ENCODE results near the gene FITM2. TPM values are rescaled to one million over a fixed set of nuclear protein-coding genes. Genes with fewer than 3 reads are reported as not detected.

FITM2 gene
- polyA plus RNA-seq, 2 donors = 1.2 to 2.3 TPM

Other genes starting within 250 kb of the FITM2 start
- 1 to 10 TPM; 4.2 to 4.9 TPM for gene JPH2, start 124.0 kb downstream of the FITM2 start, polyA plus RNA-seq
- 10 to 100 TPM; 27.6 to 33.7 TPM for gene OSER1, start 100.4 kb downstream of the FITM2 start, polyA plus RNA-seq
- gene GDAP1L1, start 63.9 kb downstream of the FITM2 start, polyA plus RNA-seq = not detected
- not detected for gene R3HDML, start 25.8 kb upstream of the FITM2 start, polyA plus RNA-seq
- gene HNF4A, start 44.5 kb upstream of the FITM2 start, polyA plus RNA-seq = under 1 TPM; 0.02 TPM
- 1 to 10 TPM; 3.1 to 5.0 TPM for gene TTPAL, start 164.7 kb upstream of the FITM2 start, polyA plus RNA-seq
- gene SERINC3, start 210.9 kb upstream of the FITM2 start, polyA plus RNA-seq = 10 to 100 TPM; 25.5 to 35.1 TPM